Measurements from ENCODE around the gene DPYSL4.
"Not testable (repeated sequence)": the region's sequence is repeated elsewhere in the genome, so short reads cannot be mapped to it uniquely, and the experiment has no call there.

DPYSL4 gene

DNA sequence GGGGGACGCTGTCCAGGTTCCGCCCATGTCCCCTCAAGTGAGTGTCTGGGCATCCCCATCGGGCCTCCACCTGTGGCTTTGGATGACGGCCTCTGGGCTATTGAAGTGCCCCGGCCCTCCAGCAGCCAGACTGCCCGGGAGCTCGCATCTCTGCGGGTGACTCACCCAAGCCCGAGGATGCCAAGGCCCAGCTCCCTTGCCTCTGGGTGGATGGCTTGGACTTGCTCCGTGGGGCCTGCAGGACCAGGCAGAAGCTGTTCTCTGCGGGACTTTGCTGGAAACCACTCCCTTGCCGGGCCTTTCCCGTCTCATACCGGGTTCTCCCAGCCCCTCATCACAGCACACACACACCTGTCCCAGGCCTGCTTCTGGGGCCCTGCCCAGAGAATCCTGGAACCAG is 22.4 kb downstream of the DPYSL4 start:
- no peak for DNase-seq

DNA sequence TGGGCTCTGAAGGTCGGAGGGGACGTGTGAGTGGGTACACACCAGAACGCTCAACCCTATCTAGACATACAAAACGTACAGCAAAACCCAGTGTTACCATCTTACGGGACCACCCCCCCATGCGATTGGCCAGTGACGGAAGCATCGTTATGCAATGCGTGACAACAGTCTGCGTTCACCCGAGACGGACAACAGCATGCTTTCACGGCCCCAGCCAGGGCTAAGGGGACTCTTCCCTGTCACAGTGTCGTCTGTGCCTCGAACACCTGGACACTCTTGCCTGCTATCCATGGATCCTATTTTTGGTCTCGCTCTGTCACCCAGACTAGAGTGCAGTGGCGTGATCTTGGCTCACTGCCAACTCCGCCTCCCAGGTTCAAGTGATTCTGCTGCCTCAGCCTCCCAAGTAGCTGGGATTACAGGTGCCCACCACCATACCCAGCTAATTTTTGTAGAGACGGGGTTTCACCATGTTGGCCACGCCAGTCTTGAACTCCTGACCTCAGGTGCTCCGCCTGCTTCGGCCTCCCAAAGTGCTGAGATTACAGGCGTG is 23.3 kb downstream of the DPYSL4 start:
- no peak for DNase-seq

DNA sequence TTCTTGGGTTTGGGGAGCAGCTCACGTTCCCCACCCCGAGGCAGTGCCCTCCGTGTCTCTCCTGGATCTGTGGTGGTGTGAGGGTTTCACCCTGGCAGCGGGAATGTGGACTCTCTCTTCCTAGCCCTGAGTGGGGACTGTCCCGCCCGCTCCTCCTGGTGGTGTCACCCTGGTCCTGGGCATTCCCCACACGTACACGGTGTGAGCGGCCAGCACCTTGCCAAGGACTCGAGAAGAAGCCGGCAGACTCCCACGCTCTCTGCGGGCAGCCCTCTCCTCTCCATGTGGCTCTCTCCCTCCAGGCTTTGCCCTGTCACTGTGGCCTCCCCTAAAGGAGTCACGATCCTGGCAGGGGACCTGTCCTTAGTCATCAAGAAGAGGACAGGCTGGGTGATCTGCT is 24.0 kb downstream of the DPYSL4 start:
- no peak for DNase-seq

DNA sequence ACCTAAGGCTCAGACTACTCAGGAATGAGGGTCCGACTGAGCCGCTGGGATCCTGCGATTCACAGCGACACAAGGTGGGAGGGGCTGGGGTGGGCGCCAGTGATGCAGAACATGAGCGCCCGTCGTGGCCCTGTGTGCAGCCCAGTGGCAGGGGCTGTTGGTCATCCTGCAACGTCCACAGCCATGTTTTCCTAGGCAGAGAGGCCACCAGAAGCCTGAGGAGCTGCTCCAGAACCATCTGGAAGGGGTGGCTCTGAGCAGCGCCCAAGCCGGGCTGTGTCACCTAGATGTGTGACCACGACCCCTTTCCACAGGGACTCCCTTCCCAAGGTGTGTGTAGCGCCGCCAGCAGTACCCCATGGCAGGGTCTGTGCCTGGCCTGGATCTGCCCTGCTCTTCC is 24.5 kb downstream of the DPYSL4 start:
- no peak for DNase-seq

GRCh38 chr10:132212816-132213215 is 26.1 kb downstream of the DPYSL4 start:
- DNase-seq = no peak

DNA sequence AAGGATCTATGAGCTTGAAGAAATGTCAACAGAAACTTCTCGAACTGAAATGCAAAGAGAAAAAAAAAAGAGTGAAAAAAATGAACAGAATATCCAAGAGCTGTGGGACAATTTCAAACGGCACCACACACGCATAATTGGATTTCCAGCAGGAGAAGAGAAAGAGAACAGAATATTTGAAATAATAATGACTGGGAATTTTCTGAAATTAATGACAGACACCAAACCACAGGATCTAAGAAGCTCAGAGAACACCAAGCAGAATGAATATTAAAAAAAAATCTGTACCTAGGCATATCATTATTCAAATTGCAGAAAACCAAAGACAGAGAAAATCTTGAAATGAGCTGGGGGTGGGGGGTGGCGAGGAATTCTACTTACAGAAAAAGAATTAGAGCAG is 27.2 kb downstream of the DPYSL4 start:
- DNase-seq = no peak

DNA sequence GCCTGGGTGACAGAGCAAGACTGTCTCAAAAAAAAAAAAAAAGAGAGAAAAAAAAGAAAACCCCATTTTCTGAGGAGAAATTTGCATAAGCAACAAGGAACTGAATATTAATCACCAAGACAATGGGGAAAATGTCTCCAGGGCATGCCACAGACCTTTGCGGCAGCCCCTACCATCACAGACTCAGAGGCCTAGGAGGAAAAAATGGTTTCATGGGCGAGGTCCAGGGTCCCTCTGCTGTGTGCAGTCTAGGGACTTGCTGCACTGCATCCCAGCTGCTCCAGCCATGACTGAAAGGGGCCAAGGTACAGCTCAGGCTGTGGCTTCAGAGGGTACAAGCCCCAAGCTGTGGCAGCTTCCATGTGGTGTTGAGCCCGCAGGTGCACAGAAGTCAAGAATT is 29.7 kb downstream of the DPYSL4 start:
- not testable (repeated sequence) for DNase-seq

GRCh38 chr10:132219486-132219885 is 32.7 kb downstream of the DPYSL4 start:
- DNase-seq = no peak

- DNase-seq = no peak
Observed at GRCh38 chr10:132220061-132220460, 33.3 kb downstream of the DPYSL4 start.

GRCh38 chr10:132220996-132221395 is 34.2 kb downstream of the DPYSL4 start:
- not testable (repeated sequence) for DNase-seq

DNA sequence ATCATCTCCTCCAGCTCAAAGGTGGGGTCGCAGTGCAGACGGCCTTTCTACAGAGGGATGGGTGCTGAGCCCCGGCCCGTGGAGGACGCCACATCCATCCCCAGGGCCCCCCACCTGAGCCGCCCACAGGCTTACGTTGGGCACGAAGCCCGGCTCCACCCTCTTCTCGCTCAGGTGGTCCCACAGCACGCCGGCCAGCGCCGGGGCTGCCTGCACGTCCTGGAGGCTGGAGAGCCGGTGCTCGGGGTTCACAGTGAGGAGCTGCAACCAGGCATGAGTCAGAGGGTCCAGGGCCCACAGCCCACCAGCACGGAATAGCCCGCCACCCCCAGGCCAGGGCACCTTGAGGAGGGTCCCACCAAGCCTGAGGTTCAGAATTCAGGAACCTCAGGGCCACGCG is 36.0 kb downstream of the DPYSL4 start:
- no peak for DNase-seq

- DNase-seq = peak; percentile 52 to 54
Observed at GRCh38 chr10:132223156-132223590, 36.4 kb downstream of the DPYSL4 start.

DNA sequence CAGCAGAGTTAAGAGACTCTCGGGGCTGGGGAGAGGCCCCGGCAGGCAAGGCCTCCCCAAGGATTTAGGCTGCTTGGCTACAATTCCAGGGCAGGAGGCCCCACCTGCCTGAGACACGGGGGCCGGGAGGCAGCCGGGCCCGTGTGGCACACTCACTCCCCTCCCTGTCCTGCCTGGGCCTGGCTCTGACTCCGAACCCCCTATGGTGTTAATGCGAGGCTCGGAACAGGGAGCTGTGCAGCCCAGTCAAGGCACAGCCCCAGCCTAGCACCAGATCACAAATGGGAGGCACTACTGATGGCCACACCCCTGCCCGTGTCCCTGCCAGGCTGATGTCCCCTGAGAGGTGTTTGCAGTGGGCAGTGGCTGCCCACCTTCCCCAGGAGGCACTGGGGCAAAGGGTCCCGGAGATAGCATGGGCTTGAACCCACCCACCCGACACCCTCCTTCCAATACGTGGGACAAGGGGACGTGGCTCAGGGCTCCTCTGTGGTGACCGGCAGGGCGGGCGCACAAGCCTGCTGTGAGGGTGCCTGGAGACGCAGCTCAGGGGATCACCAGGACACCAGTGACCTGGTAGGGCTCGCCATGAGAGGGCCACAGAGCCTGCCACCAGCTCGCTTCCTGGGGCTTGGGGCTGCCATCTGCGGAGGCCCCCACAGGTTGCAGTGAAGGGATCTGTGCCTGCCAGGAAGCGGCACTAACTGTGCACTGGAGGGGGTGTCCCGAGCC is 37.0 kb downstream of the DPYSL4 start:
- no peak for DNase-seq

DNA sequence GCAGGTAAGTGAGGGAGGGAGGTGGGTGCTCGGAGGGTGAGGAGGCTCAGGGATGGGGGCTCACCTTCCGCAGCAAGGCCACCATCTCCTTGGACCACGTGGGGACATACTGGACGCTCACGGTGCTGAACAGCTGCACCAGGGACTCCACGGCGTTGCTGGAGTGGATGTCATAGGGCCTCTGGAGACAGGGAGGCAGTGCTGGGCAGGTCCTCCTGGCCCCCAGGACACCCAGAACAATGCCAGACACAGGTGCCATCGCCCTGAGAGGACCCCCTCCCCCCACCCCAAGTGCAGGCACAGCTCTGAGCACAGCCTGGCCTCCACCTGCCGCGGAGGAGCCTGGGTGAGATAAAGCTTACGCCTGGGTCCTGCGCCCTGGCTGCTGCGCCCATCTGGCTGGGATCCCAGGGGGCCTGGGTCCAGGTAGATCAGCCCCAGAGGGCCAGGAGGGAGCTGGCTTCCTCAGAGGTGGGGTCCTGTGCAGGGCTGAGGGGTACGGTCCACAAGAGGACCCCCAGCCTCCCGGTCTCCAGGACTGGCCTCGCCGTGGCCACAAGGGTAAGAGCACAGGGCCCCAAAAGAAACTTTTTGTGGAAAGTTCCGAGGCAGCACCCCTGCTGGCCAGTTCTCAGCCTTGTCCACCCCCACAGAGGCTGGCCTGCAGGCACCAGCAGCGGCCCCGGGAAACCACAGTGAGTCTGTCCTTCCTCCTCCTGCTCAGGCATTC is 37.8 kb downstream of the DPYSL4 start:
- no peak for DNase-seq

GRCh38 chr10:132225073-132225848 is 38.5 kb downstream of the DPYSL4 start:
- DNase-seq = no peak

- no peak for DNase-seq
Observed at GRCh38 chr10:132225849-132226205, 39.1 kb downstream of the DPYSL4 start.

DNA sequence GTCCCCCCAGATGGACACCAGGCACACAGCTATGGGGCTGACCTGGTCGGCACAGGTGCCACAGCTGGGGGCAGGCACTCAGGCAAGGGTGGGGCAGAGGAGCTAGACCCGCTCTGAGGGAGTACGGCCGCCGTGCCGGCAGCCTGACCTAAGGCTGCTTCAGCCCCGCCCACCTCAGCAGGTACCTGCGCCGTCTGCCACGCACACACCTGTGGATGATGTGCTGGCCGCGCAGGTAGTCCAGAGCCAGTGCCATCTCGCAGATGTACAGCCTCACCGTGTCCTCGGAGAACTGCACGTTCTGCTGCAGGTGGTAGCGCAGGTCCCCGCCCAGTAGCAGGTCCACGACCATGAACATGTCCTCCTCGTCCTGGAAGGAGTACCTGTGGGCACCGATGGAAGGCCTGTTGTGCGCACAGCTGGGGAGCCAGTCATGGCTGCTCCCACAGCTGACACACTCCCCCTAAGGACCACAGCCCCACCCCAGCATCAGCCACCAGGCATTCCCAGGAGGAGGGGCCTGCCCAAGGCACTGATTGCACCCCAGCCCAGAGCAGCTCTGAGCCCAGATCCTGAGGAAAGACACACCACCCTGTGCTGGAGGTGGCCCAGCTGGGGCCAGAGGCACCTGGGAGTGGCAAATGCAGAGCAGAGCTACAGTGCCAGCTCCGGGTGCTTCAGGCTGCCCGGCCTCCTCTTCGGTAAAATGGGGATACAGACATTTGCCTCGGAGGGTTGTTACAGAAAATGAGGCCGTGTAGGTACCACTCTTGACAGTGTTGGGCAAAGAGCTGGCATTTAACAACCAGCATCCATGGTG is 40.0 kb downstream of the DPYSL4 start:
- no peak for DNase-seq

- no peak for DNase-seq
Observed at GRCh38 chr10:132227851-132228390, 41.2 kb downstream of the DPYSL4 start.

DNA sequence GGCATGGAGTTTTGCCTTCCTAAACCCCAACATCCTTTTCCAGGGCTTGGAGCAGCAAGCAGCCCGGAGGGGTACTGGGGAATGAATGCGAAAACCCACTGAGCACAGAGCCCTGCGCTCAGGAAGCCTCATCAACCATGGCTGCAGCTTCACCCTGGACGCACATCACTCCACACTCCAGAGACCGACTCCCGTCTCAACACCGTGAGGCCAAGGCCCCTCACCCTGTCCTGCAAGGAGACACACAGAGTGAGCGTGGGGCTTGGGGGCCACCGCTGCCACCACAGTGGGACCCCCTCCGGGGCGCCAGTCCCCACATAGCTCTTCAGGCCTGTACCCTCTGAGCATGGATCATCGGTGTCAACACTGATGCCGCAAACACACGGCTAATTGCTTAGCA is 41.9 kb downstream of the DPYSL4 start:
- no peak for DNase-seq

GRCh38 chr10:132229096-132229495 is 42.3 kb downstream of the DPYSL4 start:
- no peak for DNase-seq

DNA sequence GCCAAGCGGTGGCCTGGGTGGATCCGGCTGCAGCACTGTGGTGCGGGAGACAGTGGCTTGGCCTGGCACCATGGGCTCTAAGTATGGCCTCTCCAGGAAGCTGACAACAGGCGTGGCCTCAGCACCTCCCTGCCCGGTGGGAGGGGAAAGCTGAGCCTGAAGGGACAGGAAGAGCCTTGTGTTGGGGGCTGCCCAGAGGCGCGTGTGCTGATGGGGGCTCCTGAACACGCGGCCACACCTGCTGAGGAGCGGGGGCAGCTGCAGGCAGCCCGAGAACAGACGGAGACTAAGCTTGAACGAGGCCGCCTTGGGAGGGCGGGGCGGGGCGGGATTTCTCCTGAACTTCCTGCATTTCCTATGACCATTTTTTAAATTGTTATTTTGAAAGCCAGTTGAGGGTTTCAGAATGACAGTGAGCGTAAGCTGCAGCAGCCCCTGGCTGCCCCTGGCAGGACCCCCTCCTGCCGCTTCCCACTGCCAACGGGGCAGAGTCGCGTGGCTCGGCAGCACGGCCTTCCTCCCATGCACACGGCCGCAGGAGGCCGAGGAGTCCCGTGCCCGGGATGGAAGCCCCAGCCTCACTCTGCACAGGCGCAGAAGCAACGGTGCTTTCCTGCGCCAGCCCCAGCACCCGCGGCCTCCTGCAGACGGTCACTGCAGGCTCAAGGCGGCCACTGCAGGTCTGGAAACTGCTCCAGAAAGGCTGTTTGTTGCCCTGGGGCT is 43.2 kb downstream of the DPYSL4 start:
- peak in 1 of 2 donors; percentile 14 for DNase-seq

Measured in activated CD4-positive, alpha-beta T cell treated with anti-CD3 and anti-CD28 coated beads for 4 hours (primary cell).